PC-3 (cell line): ENCODE data around the gene SNX8.

ENCODE experiments used
- CTCF ChIP-seq: fragments of 300-600 bp; sonication (generic); conservative IDR thresholded peaks from 2 replicates; pipeline ENCODE4 v1.5.1; 2017; ENCODE audit warnings: antibody characterized with exemption, low read depth, mild to moderate bottlenecking, low read length
- EZH2phosphoT487 ChIP-seq: fragments of 300-600 bp; sonication (generic); IDR thresholded peaks from 2 replicates; pipeline ENCODE4 v1.6.1; 2018; ENCODE audit warnings: mild to moderate bottlenecking, antibody characterized with exemption, low read length, borderline replicate concordance

GRCh38 chr7:2271273-2272026, 42.8 kb downstream of the SNX8 start:
- TF ChIP-seq EZH2phosphoT487: no peak
- TF ChIP-seq CTCF: no peak
